OCI-LY3 (cell line): ENCODE data around the gene TK2.
"Not testable (repeated sequence)": the region's sequence is repeated elsewhere in the genome, so short reads cannot be mapped to it uniquely, and the experiment has no call there.

Source experiments
- H2AFZ ChIP-seq: fragments of 200-600, 300-600 bp; shearing (Covaris generic); 2 replicates; pipeline ENCODE4 v1.6.0; 2014; ENCODE audit warnings: antibody characterized with exemption, low read depth, low read length
- H3K27ac ChIP-seq: fragments of 200-600, 300-600 bp; sonication (generic); 2 replicates; pipeline ENCODE4 v1.5.1; 2014; ENCODE audit warnings: mild to moderate bottlenecking, low read length, moderate library complexity, mixed read lengths
- H3K27me3 ChIP-seq: fragments of 200-600, 300-600 bp; sonication (generic); 2 replicates; pipeline ENCODE4 v1.6.1; 2014; ENCODE audit warnings: low read depth, low read length, mixed read lengths
- H3K36me3 ChIP-seq: fragments of 200-600, 300-600 bp; sonication (generic); replicated peaks from 2 replicates; pipeline ENCODE3; 2014; ENCODE audit warnings: low read depth, low read length, mixed read lengths
- H3K4me1 ChIP-seq: fragments of 300-600, 200-600 bp; sonication (generic); 2 replicates; pipeline ENCODE4 v1.6.1; 2014; ENCODE audit warnings: low read length, mixed read lengths
- H3K4me2 ChIP-seq: fragments of 200-600, 300-600 bp; sonication (generic); 2 replicates; pipeline ENCODE4 v1.6.1; 2014; ENCODE audit warnings: low read length, mixed read lengths
- H3K4me3 ChIP-seq: fragments of 300-600, 200-600 bp; sonication (generic); 2 replicates; pipeline ENCODE4 v1.5.1; 2014; ENCODE audit warnings: antibody characterized with exemption, mild to moderate bottlenecking, low read length, moderate library complexity
- H3K79me2 ChIP-seq: fragments of 300-600, 200-600 bp; shearing (Covaris generic); 2 replicates; pipeline ENCODE4 v1.6.1; 2014; ENCODE audit warnings: mild to moderate bottlenecking, low read length, mixed read lengths
- H3K9ac ChIP-seq: fragments of 300-600, 200-600 bp; shearing (Covaris generic); 2 replicates; pipeline ENCODE4 v1.6.0; 2014; ENCODE audit warnings: mild to moderate bottlenecking, low read length, moderate library complexity
- H3K9me3 ChIP-seq: fragments of 200-600, 300-600 bp; shearing (Covaris generic); 2 replicates; pipeline ENCODE4 v1.6.1; 2014; ENCODE audit warnings: low read length, mixed read lengths; ENCODE audit not compliant: insufficient read depth
- H4K20me1 ChIP-seq: fragments of 200-600, 300-600 bp; sonication (generic); 2 replicates; pipeline ENCODE4 v1.6.1; 2016; ENCODE audit warnings: low read length, mixed read lengths; ENCODE audit not compliant: insufficient read depth
- EZH2phosphoT487 ChIP-seq: fragments of 200-600 bp; shearing (Covaris generic); IDR thresholded peaks from 2 replicates; pipeline ENCODE4 v1.6.1; 2018; ENCODE audit warnings: antibody characterized with exemption, mixed run types, low read depth
- TF ChIP-seq, protein P1 (sequence below): fragments of 200-600, 300-600 bp; sonication (generic); IDR thresholded peaks from 2 replicates; pipeline ENCODE4 v1.5.1; 2014; ENCODE audit warnings: antibody characterized with exemption, low read length, low read depth

The TK2 gene

DNA sequence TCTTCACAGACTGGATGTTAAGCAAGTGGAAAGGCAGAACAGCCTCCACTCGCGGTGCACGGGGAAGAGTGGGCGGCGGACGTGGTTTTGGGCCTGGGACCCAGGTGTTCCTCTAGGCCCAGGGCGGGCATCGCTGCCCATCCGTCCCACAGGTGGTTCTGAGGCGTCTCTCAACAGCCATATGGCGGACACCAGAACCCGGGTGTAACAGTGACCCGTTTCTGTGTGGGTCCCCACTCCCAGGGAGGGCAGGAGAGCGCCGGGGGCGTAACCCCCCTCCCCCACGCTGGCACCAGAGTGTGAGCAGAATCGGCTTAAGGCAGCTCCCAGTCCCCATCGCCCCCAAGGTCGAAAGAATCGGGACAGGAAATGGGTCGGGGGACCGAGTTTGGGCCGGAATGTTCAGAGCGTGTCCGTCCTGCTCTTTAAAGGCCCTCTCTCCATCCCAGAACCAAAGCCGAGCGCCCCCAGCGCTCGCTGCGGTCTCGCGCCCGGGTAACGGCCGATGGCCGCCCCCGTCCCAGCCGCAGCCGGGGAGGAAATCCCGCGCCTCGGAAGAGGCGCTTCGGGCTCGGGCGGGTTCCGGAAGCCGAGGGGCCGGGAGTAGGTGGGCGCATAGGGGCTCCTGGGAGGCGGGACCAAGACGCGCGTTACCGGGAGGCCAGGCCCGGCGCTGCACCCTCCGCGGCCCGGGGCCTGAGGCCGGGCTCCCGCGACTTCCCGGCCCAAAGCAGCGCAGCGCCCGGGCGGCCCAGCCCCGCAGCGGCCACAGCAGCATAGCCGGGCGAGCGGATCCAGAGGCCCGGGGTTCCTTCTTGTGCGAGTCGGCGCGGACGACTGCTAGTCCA, at the start of gene TK2:
Gene TK2 (minus strand): TSS at position 839 of the 848 bp plus-strand sequence. CDS start 61 bp downstream, at position 778.
- H2AFZ ChIP-seq = peak within 1 kb of the TSS; percentile 81
- TF ChIP-seq, protein P1, sequence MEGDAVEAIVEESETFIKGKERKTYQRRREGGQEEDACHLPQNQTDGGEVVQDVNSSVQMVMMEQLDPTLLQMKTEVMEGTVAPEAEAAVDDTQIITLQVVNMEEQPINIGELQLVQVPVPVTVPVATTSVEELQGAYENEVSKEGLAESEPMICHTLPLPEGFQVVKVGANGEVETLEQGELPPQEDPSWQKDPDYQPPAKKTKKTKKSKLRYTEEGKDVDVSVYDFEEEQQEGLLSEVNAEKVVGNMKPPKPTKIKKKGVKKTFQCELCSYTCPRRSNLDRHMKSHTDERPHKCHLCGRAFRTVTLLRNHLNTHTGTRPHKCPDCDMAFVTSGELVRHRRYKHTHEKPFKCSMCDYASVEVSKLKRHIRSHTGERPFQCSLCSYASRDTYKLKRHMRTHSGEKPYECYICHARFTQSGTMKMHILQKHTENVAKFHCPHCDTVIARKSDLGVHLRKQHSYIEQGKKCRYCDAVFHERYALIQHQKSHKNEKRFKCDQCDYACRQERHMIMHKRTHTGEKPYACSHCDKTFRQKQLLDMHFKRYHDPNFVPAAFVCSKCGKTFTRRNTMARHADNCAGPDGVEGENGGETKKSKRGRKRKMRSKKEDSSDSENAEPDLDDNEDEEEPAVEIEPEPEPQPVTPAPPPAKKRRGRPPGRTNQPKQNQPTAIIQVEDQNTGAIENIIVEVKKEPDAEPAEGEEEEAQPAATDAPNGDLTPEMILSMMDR = peak; percentile 45
- no peak for TF ChIP-seq EZH2phosphoT487

DNA sequence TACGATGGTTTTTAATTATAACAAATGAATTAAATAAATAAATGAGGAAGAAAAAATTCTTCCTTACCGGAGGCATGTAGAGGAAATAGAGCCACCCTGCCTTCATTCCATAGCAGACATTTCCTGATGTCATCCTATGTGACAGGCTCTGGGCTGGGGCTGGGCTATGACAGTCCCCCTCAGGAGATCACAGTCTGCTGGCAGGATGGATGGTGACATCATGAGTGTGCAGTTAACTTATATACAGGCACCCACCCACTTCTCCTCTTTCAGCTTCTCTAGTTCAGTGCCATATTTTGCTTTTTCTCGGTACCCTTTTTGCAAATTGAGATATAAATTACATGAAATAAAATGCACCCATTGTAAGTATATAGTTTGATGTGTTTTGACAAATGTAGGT, 48.2 kb upstream of the TK2 start:
- H3K4me1 ChIP-seq = peaks cover 52% of the 10 kb centered on the region
- no peak overlapping the region for H3K4me2 ChIP-seq
- H3K9ac ChIP-seq = no peak overlapping the region
- H3K36me3 ChIP-seq = no peaks in the 10 kb centered on the region
- H2AFZ ChIP-seq = no peak overlapping the region
- peaks cover 26% of the 10 kb centered on the region for H3K27me3 ChIP-seq
- H3K79me2 ChIP-seq = no peaks in the 10 kb centered on the region
- H3K27ac ChIP-seq = no peak overlapping the region
- peaks cover 16% of the 10 kb centered on the region for H3K9me3 ChIP-seq
- no peak overlapping the region for H3K4me3 ChIP-seq
- TF ChIP-seq, protein P1 = no peak
- no peak for TF ChIP-seq EZH2phosphoT487
- H4K20me1 ChIP-seq = no peaks in the 10 kb centered on the region

More for the DNA sequence above, at the start of gene TK2:
- Histone ChIP-seq H3K4me2 (peak within 1 kb of the TSS; percentile 96), H3K79me2 (peaks cover 11% of the 10 kb centered on the region), H3K4me3 (peak within 1 kb of the TSS; percentile 86), H3K4me1 (peaks cover 39% of the 10 kb centered on the region), H3K36me3 (peaks cover 10% of the 10 kb centered on the region), H3K9ac (peak within 1 kb of the TSS; percentile 83), H3K27me3 (no peaks in the 10 kb centered on the region), H3K9me3 (no peaks in the 10 kb centered on the region), H4K20me1 (no peaks in the 10 kb centered on the region), H3K27ac (peak within 1 kb of the TSS; percentile 27)

DNA sequence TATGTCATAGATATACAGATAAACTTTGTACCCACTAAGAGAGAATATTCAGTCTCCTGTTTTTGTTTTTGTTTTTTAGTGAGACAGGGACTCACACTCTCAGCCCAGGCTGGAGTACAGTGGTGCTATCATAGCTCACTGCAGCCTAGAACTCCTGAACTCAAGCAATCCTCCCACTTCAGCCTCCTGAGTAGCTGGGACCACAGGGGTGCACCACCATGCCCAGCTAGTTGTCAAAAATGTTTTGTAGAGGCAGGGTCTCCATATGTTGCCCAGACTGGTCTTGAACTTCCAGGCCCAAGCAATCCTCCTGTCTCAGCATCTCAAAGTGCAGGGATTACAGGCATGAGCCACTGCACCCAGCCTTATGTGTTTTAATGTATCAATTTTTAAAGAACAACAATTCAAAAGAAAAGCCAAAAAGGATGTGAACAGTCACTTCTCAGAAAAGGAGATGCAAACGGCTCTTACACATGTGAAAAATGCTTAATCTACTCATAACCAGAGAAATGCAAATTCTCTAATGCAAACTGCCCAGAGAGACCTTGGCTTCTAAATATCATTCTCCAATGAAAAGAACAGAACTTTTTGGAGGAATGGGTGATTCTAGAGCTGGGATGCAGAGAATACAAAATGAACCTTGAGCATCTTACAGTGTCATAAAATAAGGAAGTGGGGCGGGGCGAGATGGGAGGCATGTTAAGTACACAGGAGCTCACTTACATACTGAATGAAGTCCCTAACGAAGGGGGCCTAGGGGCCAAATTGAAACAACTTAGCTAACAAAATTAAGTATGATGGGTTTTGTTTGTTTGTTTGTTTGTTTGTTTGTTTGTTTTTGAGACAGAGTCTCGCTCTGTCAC, 47.3 kb upstream of the TK2 start:
- Histone ChIP-seq H2AFZ (no peak overlapping the region), H3K27me3 (peaks cover 26% of the 10 kb centered on the region), H3K4me1 (peaks cover 48% of the 10 kb centered on the region), H3K36me3 (no peaks in the 10 kb centered on the region), H3K4me3 (peak overlapping the region; percentile 21), H3K4me2 (peak overlapping the region; percentile 73), H3K27ac (peak overlapping the region; percentile 63), H3K79me2 (no peaks in the 10 kb centered on the region), H3K9ac (no peak overlapping the region), H3K9me3 (peaks cover 16% of the 10 kb centered on the region), H4K20me1 (no peaks in the 10 kb centered on the region)
- TF ChIP-seq, protein P1 = no peak
- no peak for TF ChIP-seq EZH2phosphoT487

- not testable (repeated sequence) for H4K20me1 ChIP-seq, H3K36me3 ChIP-seq, H3K79me2 ChIP-seq, H3K4me3 ChIP-seq, H2AFZ ChIP-seq, H3K9ac ChIP-seq, H3K27ac ChIP-seq
- Histone ChIP-seq H3K4me1 (peaks cover 48% of the 10 kb centered on the region), H3K27me3 (peaks cover 26% of the 10 kb centered on the region), H3K9me3 (peaks cover 15% of the 10 kb centered on the region), H3K4me2 (peak overlapping the region; percentile 73)
Observed at GRCh38 chr16:66596559-66596958, 46.6 kb upstream of the TK2 start.
